Lower lobe of right lung (tissue), 2 donors: ENCODE results near the gene CBR4. TPM values are rescaled to one million over a fixed set of nuclear protein-coding genes. Genes with fewer than 3 reads are reported as not detected.

ENCODE experiments used
- ATAC-seq, 2 donors: fragments of 200-7000 bp; cut with Tn5 transposase; one replicate each; pipeline ENCODE4 v1.9.1; 2020 to 2022; ENCODE audit warnings: mild to moderate bottlenecking in 2 of 2, moderate library complexity in 2 of 2
- DNase-seq: peaks from one replicate; pipeline ENCODE4 v3.0.0-alpha.2; 2020
- H3K27ac ChIP-seq: fragments of 200-600 bp; one replicate; pipeline ENCODE4 v1.8.0; 2022
- H3K27me3 ChIP-seq: fragments of 200-600 bp; one replicate; pipeline ENCODE4 v1.8.0; 2022; ENCODE audit warnings: low read depth
- H3K36me3 ChIP-seq: fragments of 200-600 bp; one replicate; pipeline ENCODE4 v1.8.0; 2022; ENCODE audit warnings: mild to moderate bottlenecking
- H3K4me1 ChIP-seq: fragments of 200-600 bp; one replicate; pipeline ENCODE4 v1.8.0; 2022
- H3K4me3 ChIP-seq: fragments of 200-600 bp; one replicate; pipeline ENCODE4 v1.8.0; 2022; ENCODE audit warnings: mild to moderate bottlenecking
- H3K9me3 ChIP-seq: fragments of 200-600 bp; one replicate; pipeline ENCODE4 v1.8.0; 2022
- intact Hi-C: fragments of 100-400 bp; cut with DNase I; formaldehyde crosslinking; loops from one replicate; pipeline ENCODE4 v1.11.0; 2022
- total RNA-seq: library from RNA; stranded (reverse); fragmentation: NEBNext Ultra II Directional; extraction: Animal tissue kit (Norgen Biotek cat#: 25700); gene quantifications from one replicate; pipeline ENCODE4 v1.2.1, GENCODE V29; 2021
- TF ChIP-seq, protein P1 (sequence below): fragments of 200-600 bp; IDR thresholded peaks from one replicate; pipeline ENCODE4 v1.8.0; 2022; ENCODE audit warnings: antibody characterized with exemption, mild to moderate bottlenecking
- donor health status: DM: no; HTN: yes; CAD: no; lungs with severe emphysema.

The CBR4 gene
- total RNA-seq, 1 donor from 2014 or later = 17.3 TPM

GRCh38 chr4:169030562-169030982, 20.5 kb upstream of the CBR4 start:
- ATAC-seq = no peak
- no peak overlapping the region for H3K4me3 ChIP-seq
- no peaks in the 10 kb centered on the region for H3K4me1 ChIP-seq
- TF ChIP-seq, protein P1, sequence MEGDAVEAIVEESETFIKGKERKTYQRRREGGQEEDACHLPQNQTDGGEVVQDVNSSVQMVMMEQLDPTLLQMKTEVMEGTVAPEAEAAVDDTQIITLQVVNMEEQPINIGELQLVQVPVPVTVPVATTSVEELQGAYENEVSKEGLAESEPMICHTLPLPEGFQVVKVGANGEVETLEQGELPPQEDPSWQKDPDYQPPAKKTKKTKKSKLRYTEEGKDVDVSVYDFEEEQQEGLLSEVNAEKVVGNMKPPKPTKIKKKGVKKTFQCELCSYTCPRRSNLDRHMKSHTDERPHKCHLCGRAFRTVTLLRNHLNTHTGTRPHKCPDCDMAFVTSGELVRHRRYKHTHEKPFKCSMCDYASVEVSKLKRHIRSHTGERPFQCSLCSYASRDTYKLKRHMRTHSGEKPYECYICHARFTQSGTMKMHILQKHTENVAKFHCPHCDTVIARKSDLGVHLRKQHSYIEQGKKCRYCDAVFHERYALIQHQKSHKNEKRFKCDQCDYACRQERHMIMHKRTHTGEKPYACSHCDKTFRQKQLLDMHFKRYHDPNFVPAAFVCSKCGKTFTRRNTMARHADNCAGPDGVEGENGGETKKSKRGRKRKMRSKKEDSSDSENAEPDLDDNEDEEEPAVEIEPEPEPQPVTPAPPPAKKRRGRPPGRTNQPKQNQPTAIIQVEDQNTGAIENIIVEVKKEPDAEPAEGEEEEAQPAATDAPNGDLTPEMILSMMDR = no peak
- no peak for DNase-seq
- intact Hi-C loops = no loop called here
- no peaks in the 10 kb centered on the region for H3K27me3 ChIP-seq
- no peaks in the 10 kb centered on the region for H3K9me3 ChIP-seq
- H3K36me3 ChIP-seq = no peaks in the 10 kb centered on the region
- H3K27ac ChIP-seq = no peak overlapping the region

GRCh38 chr4:169029947-169030346, 19.9 kb upstream of the CBR4 start:
- Histone ChIP-seq H3K9me3 (no peaks in the 10 kb centered on the region), H3K27ac (no peak overlapping the region), H3K4me1 (no peaks in the 10 kb centered on the region), H3K36me3 (no peaks in the 10 kb centered on the region), H3K4me3 (no peak overlapping the region), H3K27me3 (no peaks in the 10 kb centered on the region)
- ATAC-seq (no peak), DNase-seq (no peak)
- TF ChIP-seq, protein P1 = no peak
- intact Hi-C loops = no loop called here

GRCh38 chr4:169027663-169028062, 17.6 kb upstream of the CBR4 start:
- TF ChIP-seq, protein P1 = no peak
- intact Hi-C loops = no loop called here
- no peaks in the 10 kb centered on the region for H3K27me3 ChIP-seq
- no peaks in the 10 kb centered on the region for H3K36me3 ChIP-seq
- no peak overlapping the region for H3K27ac ChIP-seq
- no peak overlapping the region for H3K4me3 ChIP-seq
- H3K9me3 ChIP-seq = no peaks in the 10 kb centered on the region
- ATAC-seq (no peak), DNase-seq (no peak)
- no peaks in the 10 kb centered on the region for H3K4me1 ChIP-seq

- no peak for ATAC-seq
- no peaks in the 10 kb centered on the region for H3K27me3 ChIP-seq
- no peak overlapping the region for H3K4me3 ChIP-seq
- intact Hi-C loops = no loop called here
- H3K36me3 ChIP-seq = no peaks in the 10 kb centered on the region
- no peaks in the 10 kb centered on the region for H3K4me1 ChIP-seq
- H3K9me3 ChIP-seq = no peaks in the 10 kb centered on the region
- TF ChIP-seq, protein P1 = no peak
- no peak overlapping the region for H3K27ac ChIP-seq
- no peak for DNase-seq
These were observed 15.1 kb upstream of the CBR4 start for GRCh38 chr4:169025184-169025583.

DNA sequence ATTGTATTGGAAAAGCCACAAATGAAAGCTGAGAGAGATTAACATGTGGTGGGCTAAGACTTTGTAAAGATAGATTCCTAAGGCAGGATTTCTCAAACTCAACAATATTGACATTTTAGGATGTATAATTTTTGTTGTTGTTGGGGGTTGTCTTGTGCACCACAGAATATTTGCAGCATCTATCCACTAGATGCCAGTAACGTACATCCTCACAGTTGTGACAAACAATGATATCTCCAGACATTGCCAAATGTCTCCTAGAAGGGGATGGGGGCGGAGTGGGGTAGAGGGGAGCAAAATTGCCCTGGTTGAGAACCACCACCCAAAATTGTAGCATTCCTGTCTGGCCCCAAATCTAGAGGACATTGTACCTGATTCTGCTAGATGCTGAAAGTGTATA, 14.7 kb upstream of the CBR4 start:
- DNase-seq (no peak), ATAC-seq (peak; percentile 64 to 78)
- H3K36me3 ChIP-seq = no peaks in the 10 kb centered on the region
- H3K27me3 ChIP-seq = no peaks in the 10 kb centered on the region
- H3K4me1 ChIP-seq = no peaks in the 10 kb centered on the region
- no peak overlapping the region for H3K4me3 ChIP-seq
- intact Hi-C loops = no loop called here
- H3K27ac ChIP-seq = no peak overlapping the region
- TF ChIP-seq, protein P1 = peak; percentile 58
- no peaks in the 10 kb centered on the region for H3K9me3 ChIP-seq

DNA sequence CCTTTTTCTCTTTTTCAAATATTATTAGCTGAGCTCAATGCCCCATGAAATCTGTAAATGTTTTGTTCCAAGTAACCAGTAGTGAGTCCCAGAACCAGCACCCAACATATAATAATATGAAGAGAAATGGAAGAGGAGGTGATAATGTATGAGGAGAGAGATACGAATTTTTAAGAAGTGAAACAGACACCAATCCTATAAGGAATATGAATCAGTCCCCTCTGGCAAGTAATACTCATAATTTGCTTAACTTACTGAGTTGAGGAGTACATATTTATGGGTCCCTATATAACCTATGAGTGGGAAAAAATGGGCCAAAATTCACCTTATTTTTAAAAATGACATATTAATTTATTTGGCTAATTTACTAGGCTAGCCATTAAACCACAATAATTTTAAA, 8.4 kb upstream of the CBR4 start:
- Histone ChIP-seq H3K27me3 (no peaks in the 10 kb centered on the region), H3K4me3 (no peak overlapping the region), H3K36me3 (no peaks in the 10 kb centered on the region), H3K4me1 (no peaks in the 10 kb centered on the region), H3K27ac (no peak overlapping the region), H3K9me3 (no peaks in the 10 kb centered on the region)
- TF ChIP-seq, protein P1 = no peak
- ATAC-seq (no peak), DNase-seq (no peak)
- intact Hi-C loops = no loop called here
